ENCODE results near the gene SMIM31. TPM values are rescaled to one million over a fixed set of nuclear protein-coding genes. Genes with fewer than 3 reads are reported as not detected.

SMIM31 gene
- not detected in 2 replicates for total RNA-seq

GRCh38 chr4:164753873-164754488, at the start of gene SMIM31:
TSS of gene SMIM31 (plus strand) at chr4:164754131. CDS start at chr4:164770444, 16,313 bp downstream.

Other genes with a start within 250 kb of the SMIM31 start
- not detected in 2 replicates for gene APELA, start 123.0 kb downstream of the SMIM31 start, total RNA-seq
- under 0.01 and 0.64 TPM in 2 replicates for gene TRIM61, start 223.5 kb downstream of the SMIM31 start, total RNA-seq